ENCODE results near the gene F7. TPM values are rescaled to one million over a fixed set of nuclear protein-coding genes. Genes with fewer than 3 reads are reported as not detected.

Gene F7
- total RNA-seq, 1 donor from 2014 or later = not detected

DNA sequence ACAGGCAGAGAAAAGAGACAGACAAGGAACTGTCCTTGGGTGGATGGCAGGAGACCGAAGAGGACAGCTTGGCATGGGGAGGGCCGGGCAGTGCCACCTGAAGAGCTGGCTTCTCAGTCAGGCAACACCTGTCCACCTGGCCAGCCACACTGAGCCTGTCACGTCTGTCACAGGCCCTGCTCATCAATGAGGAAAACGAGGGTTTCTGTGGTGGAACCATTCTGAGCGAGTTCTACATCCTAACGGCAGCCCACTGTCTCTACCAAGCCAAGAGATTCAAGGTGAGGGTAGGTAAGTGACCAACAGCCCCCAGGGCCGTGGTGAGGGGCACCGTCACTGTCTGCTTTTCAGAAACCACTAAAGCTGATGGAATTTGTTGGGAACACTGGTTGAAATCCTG, 41.6 kb downstream of the F7 start:
- Histone ChIP-seq H3K4me3 (ENCODE audit: low read depth, low read length) (no peak overlapping the region), H3K36me3 (ENCODE audit: control insufficient read depth, insufficient read depth, low read length) (no peaks in the 10 kb centered on the region), H3K27me3 (ENCODE audit: control insufficient read depth, insufficient read depth, low read length) (peaks cover 3% of the 10 kb centered on the region)
- TF ChIP-seq, protein P1, sequence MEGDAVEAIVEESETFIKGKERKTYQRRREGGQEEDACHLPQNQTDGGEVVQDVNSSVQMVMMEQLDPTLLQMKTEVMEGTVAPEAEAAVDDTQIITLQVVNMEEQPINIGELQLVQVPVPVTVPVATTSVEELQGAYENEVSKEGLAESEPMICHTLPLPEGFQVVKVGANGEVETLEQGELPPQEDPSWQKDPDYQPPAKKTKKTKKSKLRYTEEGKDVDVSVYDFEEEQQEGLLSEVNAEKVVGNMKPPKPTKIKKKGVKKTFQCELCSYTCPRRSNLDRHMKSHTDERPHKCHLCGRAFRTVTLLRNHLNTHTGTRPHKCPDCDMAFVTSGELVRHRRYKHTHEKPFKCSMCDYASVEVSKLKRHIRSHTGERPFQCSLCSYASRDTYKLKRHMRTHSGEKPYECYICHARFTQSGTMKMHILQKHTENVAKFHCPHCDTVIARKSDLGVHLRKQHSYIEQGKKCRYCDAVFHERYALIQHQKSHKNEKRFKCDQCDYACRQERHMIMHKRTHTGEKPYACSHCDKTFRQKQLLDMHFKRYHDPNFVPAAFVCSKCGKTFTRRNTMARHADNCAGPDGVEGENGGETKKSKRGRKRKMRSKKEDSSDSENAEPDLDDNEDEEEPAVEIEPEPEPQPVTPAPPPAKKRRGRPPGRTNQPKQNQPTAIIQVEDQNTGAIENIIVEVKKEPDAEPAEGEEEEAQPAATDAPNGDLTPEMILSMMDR (IDR thresholded peaks at IDR 0.05; ENCODE audit: insufficient read depth, low read length, severe bottlenecking) = no peak
- FAIRE-seq (no peak), DNase-seq (ENCODE audit: low read depth) (no peak)

DNA sequence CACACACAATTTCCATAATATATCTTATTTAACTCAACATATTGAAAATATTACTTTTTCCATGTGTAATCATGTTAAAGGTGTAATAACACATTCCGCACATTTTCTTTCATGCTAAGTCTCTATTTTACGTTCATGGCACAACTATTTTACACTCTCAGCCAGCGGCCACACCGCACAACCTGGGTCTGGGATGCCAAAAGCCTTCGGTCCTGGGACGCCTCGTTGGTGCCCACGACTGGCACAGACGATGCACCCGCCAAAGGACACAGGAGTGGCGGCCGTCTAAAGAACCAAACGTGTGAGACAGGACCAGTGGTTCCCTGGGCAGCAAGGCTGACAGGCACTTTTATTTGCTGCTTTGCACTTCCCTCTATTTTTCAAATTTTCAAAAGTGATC, 42.8 kb downstream of the F7 start:
- DNase-seq (ENCODE audit: low read depth) = no peak
- FAIRE-seq = no peak
- H3K4me3 ChIP-seq (ENCODE audit: low read depth, low read length) = no peak overlapping the region
- H3K36me3 ChIP-seq (ENCODE audit: control insufficient read depth, insufficient read depth, low read length) = no peaks in the 10 kb centered on the region
- TF ChIP-seq, protein P1 (IDR thresholded peaks at IDR 0.05; ENCODE audit: insufficient read depth, low read length, severe bottlenecking) = no peak
- peaks cover 5% of the 10 kb centered on the region for H3K27me3 ChIP-seq (ENCODE audit: control insufficient read depth, insufficient read depth, low read length)

DNA sequence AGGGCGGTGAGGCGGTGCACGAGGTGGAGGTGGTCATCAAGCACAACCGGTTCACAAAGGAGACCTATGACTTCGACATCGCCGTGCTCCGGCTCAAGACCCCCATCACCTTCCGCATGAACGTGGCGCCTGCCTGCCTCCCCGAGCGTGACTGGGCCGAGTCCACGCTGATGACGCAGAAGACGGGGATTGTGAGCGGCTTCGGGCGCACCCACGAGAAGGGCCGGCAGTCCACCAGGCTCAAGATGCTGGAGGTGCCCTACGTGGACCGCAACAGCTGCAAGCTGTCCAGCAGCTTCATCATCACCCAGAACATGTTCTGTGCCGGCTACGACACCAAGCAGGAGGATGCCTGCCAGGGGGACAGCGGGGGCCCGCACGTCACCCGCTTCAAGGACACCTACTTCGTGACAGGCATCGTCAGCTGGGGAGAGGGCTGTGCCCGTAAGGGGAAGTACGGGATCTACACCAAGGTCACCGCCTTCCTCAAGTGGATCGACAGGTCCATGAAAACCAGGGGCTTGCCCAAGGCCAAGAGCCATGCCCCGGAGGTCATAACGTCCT, 43.4 kb downstream of the F7 start:
- no peak for FAIRE-seq
- H3K4me3 ChIP-seq (ENCODE audit: low read depth, low read length) = no peak overlapping the region
- H3K36me3 ChIP-seq (ENCODE audit: control insufficient read depth, insufficient read depth, low read length) = no peaks in the 10 kb centered on the region
- TF ChIP-seq, protein P1 (IDR thresholded peaks at IDR 0.05; ENCODE audit: insufficient read depth, low read length, severe bottlenecking) = no peak
- DNase-seq (ENCODE audit: low read depth) = no peak
- peaks cover 5% of the 10 kb centered on the region for H3K27me3 ChIP-seq (ENCODE audit: control insufficient read depth, insufficient read depth, low read length)

DNA sequence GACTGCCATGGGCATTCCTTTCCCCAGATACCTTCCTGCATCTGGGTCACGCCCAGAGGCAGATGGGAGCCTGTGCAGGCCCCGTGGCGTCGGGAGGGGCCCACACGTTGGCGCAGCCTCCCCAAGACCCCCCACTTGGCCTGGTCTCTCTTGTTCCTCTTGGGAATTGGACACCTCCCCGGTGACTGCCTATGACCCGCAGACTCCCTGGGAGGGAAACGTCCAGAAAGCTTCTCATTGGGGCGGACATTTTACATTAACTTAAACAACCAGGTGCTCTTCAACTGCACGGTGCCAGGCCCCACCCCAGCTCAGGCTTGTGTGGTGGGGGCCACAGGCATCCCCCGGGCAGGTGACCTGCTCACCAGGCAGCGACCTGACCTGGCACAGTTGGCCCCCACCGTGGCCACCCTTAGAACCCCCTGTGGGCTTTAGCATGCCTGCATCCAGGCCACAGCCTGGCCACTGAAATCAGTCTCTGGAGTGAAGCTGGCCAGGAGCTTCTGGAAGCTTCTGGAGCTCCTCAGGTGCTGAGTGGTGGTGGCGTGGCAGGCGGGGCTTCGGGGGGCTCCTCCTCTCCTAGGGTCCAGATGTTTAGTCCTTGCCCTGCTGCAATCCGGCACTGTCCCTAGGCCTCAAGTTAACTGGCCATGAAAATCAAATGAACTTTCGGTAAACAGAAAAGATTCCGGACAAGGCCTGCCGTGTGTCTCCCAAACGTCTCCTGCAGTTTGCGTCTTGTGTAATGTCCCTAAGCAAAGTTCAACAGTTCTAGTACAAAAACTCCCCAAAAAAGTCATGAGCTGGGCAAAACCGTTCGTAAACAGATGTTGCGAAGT, 44.3 kb downstream of the F7 start:
- no peak overlapping the region for H3K4me3 ChIP-seq (ENCODE audit: low read depth, low read length)
- H3K36me3 ChIP-seq (ENCODE audit: control insufficient read depth, insufficient read depth, low read length) = no peaks in the 10 kb centered on the region
- H3K27me3 ChIP-seq (ENCODE audit: control insufficient read depth, insufficient read depth, low read length) = peaks cover 5% of the 10 kb centered on the region
- FAIRE-seq (no peak), DNase-seq (ENCODE audit: low read depth) (no peak)
- TF ChIP-seq, protein P1 (IDR thresholded peaks at IDR 0.05; ENCODE audit: insufficient read depth, low read length, severe bottlenecking) = no peak

DNA sequence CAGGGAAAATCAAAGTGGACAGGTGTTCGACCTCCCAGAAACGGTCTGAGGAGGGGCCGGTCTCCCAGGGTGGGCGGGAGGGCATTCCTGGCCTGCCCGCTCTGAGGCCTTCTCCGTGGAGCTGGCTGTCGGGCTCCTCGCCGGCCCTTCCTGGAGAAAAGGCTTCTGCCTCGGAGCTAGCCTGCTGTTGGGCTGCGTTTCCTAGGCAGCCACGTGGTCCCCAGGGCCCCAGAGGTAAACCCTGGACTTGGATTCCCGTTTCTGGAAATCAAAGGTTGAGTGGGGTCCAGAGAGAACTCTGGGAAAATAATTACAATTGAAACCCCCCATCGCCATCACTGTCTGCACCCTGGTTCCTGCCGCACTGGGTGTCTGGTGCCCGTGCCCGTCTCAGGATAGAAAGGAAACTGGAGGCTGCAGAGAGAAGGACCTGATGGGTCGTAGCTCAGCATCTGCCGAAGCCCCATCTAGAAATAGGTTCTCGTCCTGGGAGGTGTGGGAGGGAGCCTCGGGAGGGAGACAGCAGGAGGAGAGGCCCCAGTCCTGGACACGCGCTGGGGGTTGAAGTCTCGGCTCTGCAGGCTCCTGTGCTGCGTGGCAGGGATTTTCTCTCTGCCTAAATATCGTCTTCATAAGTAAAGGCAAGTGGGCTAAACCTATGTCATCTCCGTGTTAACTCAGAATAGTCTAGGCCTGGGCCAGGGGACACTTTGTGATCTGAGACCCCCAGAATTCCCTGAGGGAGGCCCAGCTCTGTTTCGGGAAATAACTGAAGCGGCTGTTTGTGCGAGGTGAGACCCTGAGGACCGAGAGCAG, 45.2 kb downstream of the F7 start:
- DNase-seq (ENCODE audit: low read depth) (no peak), FAIRE-seq (no peak)
- TF ChIP-seq, protein P1 (IDR thresholded peaks at IDR 0.05; ENCODE audit: insufficient read depth, low read length, severe bottlenecking) = no peak
- Histone ChIP-seq H3K36me3 (ENCODE audit: control insufficient read depth, insufficient read depth, low read length) (no peaks in the 10 kb centered on the region), H3K4me3 (ENCODE audit: low read depth, low read length) (no peak overlapping the region), H3K27me3 (ENCODE audit: control insufficient read depth, insufficient read depth, low read length) (peaks cover 5% of the 10 kb centered on the region)
